ENCODE data around the gene MOB3B. TPM values are rescaled to one million over a fixed set of nuclear protein-coding genes. Genes with fewer than 3 reads are reported as not detected.
A peak's percentile ranks its signal among the peaks of the same experiment; 100 is the strongest.

MOB3B gene
- total and polyA plus RNA-seq, 2 of the 13 experiments (the other 11 are each of a cell fraction or from before 2014, with no cell fraction given) = 0.03 to 0.09 TPM

GRCh38 chr9:27573634-27574590, 44.3 kb upstream of the MOB3B start (continued):
- TF ChIP-seq POGK (CRISPR knock-in tag; conservative IDR thresholded peaks at IDR 0.05) (no peak), ZBTB3 (CRISPR knock-in tag; IDR thresholded peaks at IDR 0.05; ENCODE audit: borderline replicate concordance, low read depth) (no peak), ZFYVE20 (CRISPR knock-in tag; IDR thresholded peaks at IDR 0.05; ENCODE audit: borderline replicate concordance, low read depth) (no peak), RELA (CRISPR knock-in tag; IDR thresholded peaks at IDR 0.05) (no peak), LBX2 (CRISPR knock-in tag; IDR thresholded peaks at IDR 0.05; ENCODE audit: borderline replicate concordance) (no peak), ZNF577 (CRISPR knock-in tag; IDR thresholded peaks at IDR 0.05; ENCODE audit: borderline replicate concordance, low read depth) (no peak), ZNF562 (CRISPR knock-in tag; IDR thresholded peaks at IDR 0.05; ENCODE audit: borderline replicate concordance) (no peak), DZIP1 (CRISPR knock-in tag; IDR thresholded peaks at IDR 0.05) (no peak), ZNF776 (CRISPR knock-in tag; IDR thresholded peaks at IDR 0.05) (no peak), ZBTB44 (CRISPR knock-in tag; IDR thresholded peaks at IDR 0.05) (no peak), PAF1 (CRISPR knock-in tag; IDR thresholded peaks at IDR 0.05) (no peak), MBNL3 (CRISPR knock-in tag; conservative IDR thresholded peaks at IDR 0.05) (no peak), ZNF121 (CRISPR knock-in tag; IDR thresholded peaks at IDR 0.05) (no peak), NFE2L1 (CRISPR knock-in tag; IDR thresholded peaks at IDR 0.05; ENCODE audit: borderline replicate concordance) (no peak), MED8 (CRISPR knock-in tag; IDR thresholded peaks at IDR 0.05; ENCODE audit: insufficient replicate concordance) (no peak), REST (IDR thresholded peaks at IDR 0.05; ENCODE audit: borderline replicate concordance in 1 of 2, low read depth in 1 of 2, low read length in 2 of 2) (peak in 1 of 2 experiments; percentile 46; a peak in 1 of 4 replicates)

Measured in HepG2 (cell line).